NCI-H1105 (cell line): ENCODE data around the gene RELL2.

Source experiments
- DNase-seq: peaks from one replicate; lab custom pipeline; 2025; lab: John Stamatoyannopoulos, UW

Gene RELL2

GRCh38 chr5:141680178-141680577 lies 43.4 kb downstream of the RELL2 start:
- DNase-seq, result no peak

GRCh38 chr5:141680751-141681201 lies 44.0 kb downstream of the RELL2 start:
- no peak for DNase-seq

GRCh38 chr5:141681295-141681694 lies 44.5 kb downstream of the RELL2 start:
- DNase-seq, result no peak

- DNase-seq, result no peak
Measured at GRCh38 chr5:141681695-141682641, 45.2 kb downstream of the RELL2 start, which contains the start of gene ARAP3. TSS of gene ARAP3 (minus strand) at chr5:141682230. CDS start at chr5:141680486, 1,744 bp downstream.

DNA sequence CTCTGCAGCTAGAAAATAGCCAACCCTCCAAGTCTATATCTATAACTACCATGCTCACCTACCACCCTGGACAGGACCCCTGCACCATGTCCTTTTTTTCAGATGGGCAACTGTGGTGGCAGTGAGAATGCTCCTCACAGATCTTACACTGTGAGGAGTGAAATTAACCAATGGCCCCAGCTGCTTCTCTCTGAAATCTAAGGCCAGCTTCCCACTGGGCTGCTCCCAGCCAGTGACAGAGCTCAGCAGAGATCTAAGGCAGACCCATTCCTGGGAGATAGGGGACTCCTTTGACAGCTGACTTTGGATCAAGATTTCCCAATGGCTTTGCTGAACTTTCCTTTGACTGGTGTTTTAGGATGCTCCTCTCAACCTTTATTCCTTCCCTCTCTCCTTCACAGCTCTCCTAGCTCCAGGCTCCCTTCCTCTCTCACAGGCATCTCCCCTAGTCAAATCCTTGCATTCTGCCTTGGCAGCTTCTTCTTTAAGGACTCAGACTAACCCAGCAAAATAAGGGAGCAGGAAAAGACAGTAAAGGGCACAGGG lies 46.9 kb downstream of the RELL2 start:
- no peak for DNase-seq

DNA sequence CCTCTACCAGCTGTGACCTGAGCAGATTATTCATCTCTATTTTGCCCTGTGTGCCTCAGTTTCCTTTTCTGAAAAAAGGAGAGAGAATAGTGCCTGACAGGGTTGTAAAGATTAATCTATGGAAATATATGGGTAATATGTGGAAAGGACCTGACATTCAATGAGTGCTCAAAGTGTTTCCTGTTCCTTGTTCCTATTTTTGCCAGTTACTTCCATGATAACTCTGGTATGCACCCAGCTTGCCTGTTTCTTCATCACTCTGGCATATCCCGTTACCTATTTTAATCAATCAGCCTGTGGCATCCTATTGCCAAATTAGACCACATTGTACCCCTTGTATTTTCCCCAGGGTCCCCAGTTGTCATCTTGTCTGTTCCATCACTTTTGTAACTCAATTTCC lies 48.8 kb downstream of the RELL2 start:
- no peak for DNase-seq

DNA sequence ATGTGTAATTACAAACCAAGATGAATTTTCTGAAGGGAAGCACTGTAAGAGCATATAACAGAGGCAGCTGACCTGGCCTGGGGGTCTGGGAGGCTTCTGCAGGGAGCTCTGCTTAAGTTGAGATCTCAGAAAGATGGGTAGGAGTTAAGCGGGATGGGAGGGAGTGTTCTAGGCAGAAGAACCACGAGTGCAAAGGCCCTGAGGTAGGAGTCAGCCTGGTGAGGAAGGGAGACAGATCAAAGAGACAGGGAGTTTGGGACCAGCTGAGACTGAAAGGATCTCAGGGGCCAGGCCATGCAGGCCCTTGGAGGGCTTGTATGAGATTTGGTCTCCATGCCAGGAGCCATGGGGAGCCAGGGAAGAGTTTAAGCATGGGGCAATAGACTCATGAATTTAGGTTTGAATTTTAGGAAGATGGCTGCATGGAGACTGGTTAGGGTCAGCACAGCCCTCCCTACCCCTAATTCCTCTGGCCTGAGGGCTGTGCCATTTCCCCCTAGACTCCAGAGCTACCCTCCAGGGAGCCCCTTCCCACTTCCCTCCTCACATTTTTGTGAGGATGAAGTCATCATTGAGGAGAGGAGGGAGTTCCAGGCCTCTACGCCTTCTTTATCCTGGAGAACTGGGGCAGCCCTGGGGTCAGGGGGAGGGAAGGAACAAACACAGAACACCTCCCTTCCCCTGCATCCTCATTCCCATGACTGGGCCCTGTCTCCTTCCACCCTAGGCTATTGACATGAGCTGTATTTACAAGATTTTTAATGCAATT lies 50.0 kb downstream of the RELL2 start:
- no peak for DNase-seq
